ENCODE measurements around the gene CEP72. TPM values are rescaled to one million over a fixed set of nuclear protein-coding genes. Genes with fewer than 3 reads are reported as not detected.
"Not testable (repeated sequence)": the region's sequence is repeated elsewhere in the genome, so short reads cannot be mapped to it uniquely, and the experiment has no call there.

The CEP72 gene
- polyA plus RNA-seq, 1 of the 3 experiments (the other 2 are of a cell fraction) = 4.4 TPM

- H3K4me3 ChIP-seq (ENCODE audit: low read depth in 2 of 2, low read length in 1 of 2); H3K9me3 ChIP-seq; CTCF ChIA-PET; H2AFZ ChIP-seq (ENCODE audit: low read depth); H3K9me2 ChIP-seq; DNase-seq; H3K27ac ChIP-seq (ENCODE audit: low read depth in 2 of 2, low read length in 1 of 2); H3K27me3 ChIP-seq (ENCODE audit: insufficient read depth); H3K9ac ChIP-seq; POLR2A ChIA-PET; H3K79me2 ChIP-seq (ENCODE audit: insufficient read depth); H3K4me2 ChIP-seq; H4K20me1 ChIP-seq (ENCODE audit: insufficient read depth); H3F3A ChIP-seq (replicated peaks; ENCODE audit: insufficient read depth); H3K4me1 ChIP-seq (ENCODE audit: control insufficient read depth in 1 of 2, insufficient read depth in 2 of 2, low read depth in 1 of 2, low read length in 1 of 2); H3K36me3 ChIP-seq (replicated peaks in 1 of 2; ENCODE audit: control insufficient read depth in 1 of 2, insufficient read depth in 2 of 2, low read length in 1 of 2): not testable (repeated sequence)
- no CpG with 5 or more reads among the region's 23 CpGs for WGBS (ENCODE audit: low lambda C conversion rate)
Measured at GRCh38 chr5:691049-691448, 78.9 kb downstream of the CEP72 start.

GRCh38 chr5:691817-692528, 79.8 kb downstream of the CEP72 start:
- H3K36me3 ChIP-seq (replicated peaks in 1 of 2; ENCODE audit: control insufficient read depth in 1 of 2, insufficient read depth in 2 of 2, low read length in 1 of 2) = no peaks in the 10 kb centered on the region
- no peak overlapping the region for H3K4me2 ChIP-seq
- H3K79me2 ChIP-seq (ENCODE audit: insufficient read depth) = no peaks in the 10 kb centered on the region
- 13% methylated on average over 2 of the region's 2 CpGs for WGBS (ENCODE audit: low lambda C conversion rate)
- no peaks in the 10 kb centered on the region; a peak in 1 of 4 replicates for H3K4me1 ChIP-seq (ENCODE audit: control insufficient read depth in 1 of 2, insufficient read depth in 2 of 2, low read depth in 1 of 2, low read length in 1 of 2)
- peak; percentile 33 for DNase-seq
- H3K9me2 ChIP-seq = no peaks in the 10 kb centered on the region
- TF ChIP-seq NFIC (IDR thresholded peaks at IDR 0.05; ENCODE audit: borderline replicate concordance) (no peak), EP300 (IDR thresholded peaks at IDR 0.05; ENCODE audit: borderline replicate concordance in 1 of 2, low read depth in 1 of 2, low read length in 1 of 2) (no peak), RCOR1 (IDR thresholded peaks at IDR 0.05; ENCODE audit: low read length) (no peak), REST (IDR thresholded peaks at IDR 0.05; ENCODE audit: low read depth, low read length) (no peak), GATA2 (CRISPR knock-in tag; IDR thresholded peaks at IDR 0.05) (no peak), GABPA (IDR thresholded peaks at IDR 0.05; ENCODE audit: low read depth) (no peak), RAD21 (IDR thresholded peaks at IDR 0.05; ENCODE audit: low read length) (no peak), SMC3 (IDR thresholded peaks at IDR 0.05; ENCODE audit: low read depth, low read length) (no peak), EZH2phosphoT487 (IDR thresholded peaks at IDR 0.05; ENCODE audit: borderline replicate concordance, low read depth) (no peak), TEAD4 (IDR thresholded peaks at IDR 0.05; ENCODE audit: borderline replicate concordance, insufficient read depth) (no peak), PBX3 (IDR thresholded peaks at IDR 0.05) (no peak), RXRA (IDR thresholded peaks at IDR 0.05; ENCODE audit: borderline replicate concordance, low read depth) (no peak), SIN3A (IDR thresholded peaks at IDR 0.05; ENCODE audit: borderline replicate concordance, low read depth, low read length) (no peak), JUND (IDR thresholded peaks at IDR 0.05) (no peak), FOXJ3 (CRISPR knock-in tag; IDR thresholded peaks at IDR 0.05) (no peak), MEF2A (IDR thresholded peaks at IDR 0.05; ENCODE audit: borderline replicate concordance, low read depth) (no peak), POLR2AphosphoS5 (IDR thresholded peaks at IDR 0.05; ENCODE audit: low read depth, low read length) (no peak)
- no peaks in the 10 kb centered on the region; the same call in 1 of the 2 replicates for H3K27me3 ChIP-seq (ENCODE audit: insufficient read depth)
- H4K20me1 ChIP-seq (ENCODE audit: insufficient read depth) = no peaks in the 10 kb centered on the region
- H3K4me3 ChIP-seq (ENCODE audit: low read depth in 2 of 2, low read length in 1 of 2) = peak overlapping the region in 1 of 2 experiments; percentile 41; a peak in 1 of 4 replicates
- H3K9ac ChIP-seq = no peak overlapping the region
- no peaks in the 10 kb centered on the region for H3F3A ChIP-seq (replicated peaks; ENCODE audit: insufficient read depth)
- ChIA-PET CTCF (no interaction called here), POLR2A (no interaction called here)
- H2AFZ ChIP-seq (ENCODE audit: low read depth) = no peak overlapping the region
- H3K27ac ChIP-seq (ENCODE audit: low read depth in 2 of 2, low read length in 1 of 2) = no peak overlapping the region
- H3K9me3 ChIP-seq = no peaks in the 10 kb centered on the region

DNA sequence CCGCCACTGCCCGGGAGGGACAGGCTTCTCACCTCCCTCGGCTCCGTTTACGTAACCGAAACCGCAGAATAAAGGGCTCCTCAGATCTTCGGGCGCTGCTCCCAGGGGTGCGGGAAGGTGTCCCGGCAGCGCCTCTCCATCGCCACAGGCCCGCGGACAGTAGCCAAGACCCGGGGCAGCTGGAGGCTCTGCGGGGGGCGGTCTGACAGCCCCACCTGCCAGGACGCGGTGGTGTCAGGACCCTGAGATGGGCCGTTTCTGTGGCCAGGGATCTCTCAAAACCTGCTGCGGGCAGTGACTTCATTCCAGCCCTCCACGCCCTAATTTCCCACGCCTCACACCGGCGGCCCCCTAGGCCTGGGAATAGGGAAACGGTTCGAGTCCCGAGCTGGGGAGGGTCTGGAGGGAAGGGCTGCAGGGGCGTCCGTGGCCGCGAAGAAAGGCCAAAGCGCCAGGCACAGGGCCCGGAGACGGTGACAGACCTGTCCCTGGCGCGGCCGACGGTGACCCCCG, 80.4 kb downstream of the CEP72 start:
- peak overlapping the region; percentile 37; the same call in 1 of the 2 replicates for H3K4me2 ChIP-seq
- POLR2A ChIA-PET = not testable (repeated sequence)

More for the DNA sequence above, 80.4 kb downstream of the CEP72 start:
- 3% methylated on average over 12 of the region's 41 CpGs for WGBS (ENCODE audit: low lambda C conversion rate)
- H3K4me3 ChIP-seq (ENCODE audit: low read depth in 2 of 2, low read length in 1 of 2) = peak overlapping the region in 1 of 2 experiments; percentile 41; a peak in 2 of 4 replicates
- H2AFZ ChIP-seq (ENCODE audit: low read depth); H3K27me3 ChIP-seq (ENCODE audit: insufficient read depth); H4K20me1 ChIP-seq (ENCODE audit: insufficient read depth); H3K79me2 ChIP-seq (ENCODE audit: insufficient read depth); H3K4me1 ChIP-seq (ENCODE audit: control insufficient read depth in 1 of 2, insufficient read depth in 2 of 2, low read depth in 1 of 2, low read length in 1 of 2); H3K27ac ChIP-seq (ENCODE audit: low read depth in 2 of 2, low read length in 1 of 2); H3F3A ChIP-seq (replicated peaks; ENCODE audit: insufficient read depth); H3K9ac ChIP-seq; H3K9me3 ChIP-seq; H3K36me3 ChIP-seq (replicated peaks in 1 of 2; ENCODE audit: control insufficient read depth in 1 of 2, insufficient read depth in 2 of 2, low read length in 1 of 2); CTCF ChIA-PET; H3K9me2 ChIP-seq: not testable (repeated sequence)
- DNase-seq = peak; percentile 51

All from SK-N-SH (cell line).